ENCODE measurements around the gene EDRF1.

DNA sequence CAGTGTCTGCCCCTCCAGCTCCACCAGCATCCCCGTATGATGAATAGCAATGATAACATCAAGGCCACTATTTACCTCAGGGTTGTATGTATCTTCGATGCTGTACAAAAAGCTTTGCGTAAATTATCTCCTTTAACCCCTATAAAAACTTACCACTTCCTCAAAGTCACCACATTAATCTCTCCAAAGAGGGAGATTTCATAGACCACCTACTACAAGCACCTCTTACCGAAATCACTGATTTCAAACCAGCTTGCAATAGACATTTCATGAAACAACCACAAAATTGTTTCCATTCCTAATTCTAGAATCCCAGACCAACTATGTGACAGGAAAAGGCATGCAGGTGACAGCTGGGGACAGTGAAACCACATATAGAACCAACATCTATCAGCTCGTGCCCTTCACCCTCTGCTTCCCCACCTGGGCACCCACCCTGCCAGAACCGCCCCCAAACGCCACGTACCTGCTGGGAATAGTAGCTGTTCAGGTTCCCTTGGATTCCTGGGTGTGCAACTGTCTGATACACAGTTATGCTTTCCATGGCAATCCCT is 76.2 kb downstream of the EDRF1 start:
- TF ChIP-seq, protein P1, sequence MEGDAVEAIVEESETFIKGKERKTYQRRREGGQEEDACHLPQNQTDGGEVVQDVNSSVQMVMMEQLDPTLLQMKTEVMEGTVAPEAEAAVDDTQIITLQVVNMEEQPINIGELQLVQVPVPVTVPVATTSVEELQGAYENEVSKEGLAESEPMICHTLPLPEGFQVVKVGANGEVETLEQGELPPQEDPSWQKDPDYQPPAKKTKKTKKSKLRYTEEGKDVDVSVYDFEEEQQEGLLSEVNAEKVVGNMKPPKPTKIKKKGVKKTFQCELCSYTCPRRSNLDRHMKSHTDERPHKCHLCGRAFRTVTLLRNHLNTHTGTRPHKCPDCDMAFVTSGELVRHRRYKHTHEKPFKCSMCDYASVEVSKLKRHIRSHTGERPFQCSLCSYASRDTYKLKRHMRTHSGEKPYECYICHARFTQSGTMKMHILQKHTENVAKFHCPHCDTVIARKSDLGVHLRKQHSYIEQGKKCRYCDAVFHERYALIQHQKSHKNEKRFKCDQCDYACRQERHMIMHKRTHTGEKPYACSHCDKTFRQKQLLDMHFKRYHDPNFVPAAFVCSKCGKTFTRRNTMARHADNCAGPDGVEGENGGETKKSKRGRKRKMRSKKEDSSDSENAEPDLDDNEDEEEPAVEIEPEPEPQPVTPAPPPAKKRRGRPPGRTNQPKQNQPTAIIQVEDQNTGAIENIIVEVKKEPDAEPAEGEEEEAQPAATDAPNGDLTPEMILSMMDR (IDR thresholded peaks at IDR 0.05): no peak
- no peak for TF ChIP-seq POLR2A (IDR thresholded peaks at IDR 0.05)
